H1 (cell line): ENCODE measurements around the gene DLEC1. TPM values are rescaled to one million over a fixed set of nuclear protein-coding genes. Genes with fewer than 3 reads are reported as not detected.

Source experiments
- EP300 ChIP-seq, 2 experiments: IDR thresholded peaks; 1 replicate in 1 of 2; 2 replicates in 1 of 2; pipeline ENCODE4 v1.6.1; 2011 to 2012; ENCODE audit warnings: low read depth in 2 of 2, low read length in 2 of 2, mild to moderate bottlenecking in 2 of 2, borderline replicate concordance in 1 of 2, inconsistent platforms in 1 of 2, moderate library complexity in 1 of 2
- EZH2 ChIP-seq: fragments of 200-600 bp; sonication (generic); IDR thresholded peaks from 2 replicates; pipeline ENCODE4 v1.7.1; 2012; ENCODE audit warnings: low read depth, mild to moderate bottlenecking, moderate library complexity, low read length, inconsistent platforms; ENCODE audit not compliant: severe bottlenecking
- RFX5 ChIP-seq: IDR thresholded peaks from 2 replicates; pipeline ENCODE4 v1.6.1; 2011; ENCODE audit warnings: low read depth, low read length, improper control_type of control experiment, borderline replicate concordance
- SIRT6 ChIP-seq: IDR thresholded peaks from one replicate; pipeline ENCODE4 v1.7.1; 2012; ENCODE audit warnings: low read length, inconsistent platforms
- polyA plus RNA-seq, 7 experiments: library from polyadenylated mRNA; depleted of rRNA in 3 of 7; stranded (reverse) in 5 of 7; unstranded in 2 of 7; fragments of >200 nt in 5 of 7; fragments of 200-250 nt in 2 of 7; gene quantifications; 1 replicate in 5 of 7; 2 replicates in 1 of 7; 4 replicates in 1 of 7; pipeline versions ENCODE4 v1.2.1 to v1.2.3, GENCODE V29; 2011 to 2013; ENCODE audit warnings: missing spikeins in 2 of 7, mixed read lengths in 2 of 7
- total RNA-seq: library from RNA; stranded (reverse); fragmentation: NEBNext Ultra II Directional; extraction: Animal tissue kit (Norgen Biotek cat#: 25700); gene quantifications from 2 replicates; pipeline ENCODE4 v1.2.1, GENCODE V29; 2021

The DLEC1 gene
- total and polyA plus RNA-seq, 2 of the 8 experiments (the other 6 are each of a cell fraction or from before 2014, with no cell fraction given) = 0.26 to 0.76 TPM

GRCh38 chr3:38147421-38147820, 108.4 kb downstream of the DLEC1 start (continued):
- TF ChIP-seq EP300 (IDR thresholded peaks at IDR 0.05; ENCODE audit: borderline replicate concordance in 1 of 2, low read depth in 2 of 2, low read length in 2 of 2) (no peak), RFX5 (no peak), SIRT6 (no peak), EZH2 (no peak)
